DOHH2 (cell line): ENCODE results near the gene TTC3.
A peak's percentile ranks its signal among the peaks of the same experiment; 100 is the strongest.

ENCODE experiments used
- H3F3A ChIP-seq: fragments of 200-600 bp; sonication (generic), shearing (Covaris generic); 2 replicates; pipeline ENCODE4 v1.6.0; 2016; ENCODE audit warnings: antibody characterized with exemption, mild to moderate bottlenecking; ENCODE audit not compliant: control insufficient read depth, insufficient read depth
- H3K27ac ChIP-seq: fragments of 200-600 bp; sonication (generic); 2 replicates; pipeline ENCODE4 v1.5.1; 2014; ENCODE audit warnings: low read depth, mild to moderate bottlenecking, low read length, moderate library complexity
- H3K27me3 ChIP-seq: fragments of 200-600 bp; sonication (generic); 2 replicates; pipeline ENCODE4 v1.6.1; 2014; ENCODE audit warnings: mild to moderate bottlenecking, low read length, mixed read lengths; ENCODE audit not compliant: control insufficient read depth
- H3K36me3 ChIP-seq: fragments of 200-600 bp; sonication (generic); 2 replicates; pipeline ENCODE4 v1.6.1; 2014; ENCODE audit warnings: mild to moderate bottlenecking, low read length, moderate library complexity, mixed read lengths; ENCODE audit not compliant: control insufficient read depth
- H3K4me1 ChIP-seq: fragments of 200-600 bp; sonication (generic); 2 replicates; pipeline ENCODE4 v1.6.1; 2014; ENCODE audit warnings: mild to moderate bottlenecking, low read length, mixed read lengths; ENCODE audit not compliant: control insufficient read depth
- H3K4me2 ChIP-seq: fragments of 200-600 bp; sonication (generic); 2 replicates; pipeline ENCODE4 v1.6.0; 2014; ENCODE audit warnings: mild to moderate bottlenecking, low read length, moderate library complexity
- H3K4me3 ChIP-seq: fragments of 200-600 bp; sonication (generic); 2 replicates; pipeline ENCODE4 v1.5.1; 2014; ENCODE audit warnings: mild to moderate bottlenecking, low read length, mixed read lengths
- H3K79me2 ChIP-seq: fragments of 200-600 bp; sonication (generic); 2 replicates; pipeline ENCODE4 v1.6.1; 2014; ENCODE audit warnings: mild to moderate bottlenecking, low read length, mixed read lengths; ENCODE audit not compliant: control insufficient read depth
- H3K9me2 ChIP-seq: fragments of 200-600 bp; sonication (generic); replicated peaks from 2 replicates; pipeline ENCODE4 v1.6.1; 2014; ENCODE audit warnings: mild to moderate bottlenecking, low read length, mixed read lengths; ENCODE audit not compliant: control insufficient read depth
- H3K9me3 ChIP-seq: fragments of 200-600 bp; sonication (generic); 2 replicates; pipeline ENCODE4 v1.6.1; 2014; ENCODE audit warnings: antibody characterized with exemption, low read length, mixed read lengths; ENCODE audit not compliant: control insufficient read depth, insufficient read depth
- H4K20me1 ChIP-seq: fragments of 200-600 bp; sonication (generic); 2 replicates; pipeline ENCODE4 v1.6.0; 2014; ENCODE audit warnings: low read depth, mild to moderate bottlenecking, antibody characterized with exemption, low read length, moderate library complexity; ENCODE audit not compliant: control insufficient read depth, insufficient read depth
- CTCF ChIP-seq: fragments of 200-600 bp; sonication (generic); IDR thresholded peaks from one replicate; pipeline ENCODE4 v1.5.1; 2014; ENCODE audit warnings: antibody characterized with exemption, mild to moderate bottlenecking, low read depth, low read length; ENCODE audit not compliant: poor library complexity, severe bottlenecking
- EZH2phosphoT487 ChIP-seq: fragments of 200-600 bp; sonication (generic); IDR thresholded peaks from 2 replicates; pipeline ENCODE4 v1.6.1; 2017; ENCODE audit warnings: borderline replicate concordance, mild to moderate bottlenecking, antibody characterized with exemption, low read length, moderate library complexity, mixed read lengths

The TTC3 gene

GRCh38 chr21:37072274-37072987 is 623 bp upstream of the TTC3 start:
- Histone ChIP-seq H3K27me3 (no peaks in the 10 kb centered on the region), H3K9me3 (no peaks in the 10 kb centered on the region), H3K27ac (peak overlapping the region; percentile 61), H3K79me2 (peaks cover 60% of the 10 kb centered on the region), H3K4me3 (peak overlapping the region; percentile 97), H4K20me1 (no peaks in the 10 kb centered on the region), H3K4me1 (peaks cover 52% of the 10 kb centered on the region), H3K9me2 (no peaks in the 10 kb centered on the region), H3F3A (peaks cover 6% of the 10 kb centered on the region), H3K36me3 (peaks cover 25% of the 10 kb centered on the region), H3K4me2 (peak overlapping the region; percentile 95)
- TF ChIP-seq EZH2phosphoT487 (no peak), CTCF (no peak)

GRCh38 chr21:37073417-37074196 is 553 bp downstream of the TTC3 start:
- Histone ChIP-seq H3K27ac (peak overlapping the region; percentile 61), H3K36me3 (peaks cover 23% of the 10 kb centered on the region), H4K20me1 (no peaks in the 10 kb centered on the region), H3K9me2 (no peaks in the 10 kb centered on the region), H3K4me2 (peak overlapping the region; percentile 92), H3K9me3 (no peaks in the 10 kb centered on the region), H3K4me1 (peaks cover 61% of the 10 kb centered on the region), H3K4me3 (peak overlapping the region; percentile 97), H3F3A (peaks cover 12% of the 10 kb centered on the region; the same call in 1 of the 2 replicates), H3K79me2 (peaks cover 71% of the 10 kb centered on the region), H3K27me3 (no peaks in the 10 kb centered on the region)
- TF ChIP-seq EZH2phosphoT487 (no peak), CTCF (peak; percentile 42)

- Histone ChIP-seq H3K27ac (no peak overlapping the region), H3K4me3 (peak overlapping the region; percentile 97), H3F3A (peaks cover 15% of the 10 kb centered on the region; the same call in 1 of the 2 replicates), H3K4me2 (peak overlapping the region; percentile 92), H3K27me3 (no peaks in the 10 kb centered on the region), H3K9me2 (no peaks in the 10 kb centered on the region), H4K20me1 (no peaks in the 10 kb centered on the region), H3K36me3 (peaks cover 17% of the 10 kb centered on the region), H3K79me2 (peaks cover 77% of the 10 kb centered on the region), H3K9me3 (no peaks in the 10 kb centered on the region), H3K4me1 (peaks cover 62% of the 10 kb centered on the region)
- TF ChIP-seq EZH2phosphoT487, result no peak
- TF ChIP-seq CTCF, result no peak
These were observed 1.1 kb downstream of the TTC3 start for GRCh38 chr21:37074197-37074510.
